Uterus (tissue), 4 donors: ENCODE results near the gene KCNA3. TPM values are rescaled to one million over a fixed set of nuclear protein-coding genes. Genes with fewer than 3 reads are reported as not detected.

Experiments
- DNase-seq, 2 donors: peaks; one replicate each; pipeline ENCODE4 v3.0.0-alpha.2; 2019 to 2020
- H3K27ac ChIP-seq, 2 donors: fragments of 200-600 bp; sonication (generic); 1 replicate in 1 of 2; 2 replicates in 1 of 2; pipeline ENCODE4 v1.5.1; 2016 to 2018
- H3K27me3 ChIP-seq, 2 donors: fragments of 200-600 bp; sonication (generic); one replicate each; pipeline ENCODE4 v1.5.1; 2018 to 2019; ENCODE audit warnings: control low read depth in 1 of 2
- H3K36me3 ChIP-seq, 2 donors: fragments of 200-600 bp; sonication (generic); one replicate each; pipeline ENCODE4 v1.5.1; 2019; ENCODE audit warnings: control low read depth in 1 of 2
- H3K4me1 ChIP-seq, 2 donors: fragments of 200-600 bp; sonication (generic); one replicate each; pipeline ENCODE4 v1.5.1; 2018 to 2019; ENCODE audit warnings: control low read depth in 1 of 2
- H3K4me3 ChIP-seq, 2 donors: fragments of 200-600 bp; sonication (generic); 1 replicate in 1 of 2; 2 replicates in 1 of 2; pipeline ENCODE4 v1.5.1; 2018 to 2019; ENCODE audit warnings: mild to moderate bottlenecking in 1 of 2
- H3K9me3 ChIP-seq, 2 donors: fragments of 200-600 bp; sonication (generic); one replicate each; pipeline ENCODE4 v1.5.1; 2019; ENCODE audit warnings: control low read depth in 1 of 2
- POLR2A ChIP-seq, 2 donors: fragments of 450-650 bp; IDR thresholded peaks; one replicate each; pipeline ENCODE4 v1.6.1; 2016; ENCODE audit warnings: antibody characterized with exemption in 2 of 2, mild to moderate bottlenecking in 1 of 2, moderate library complexity in 1 of 2
- intact Hi-C: fragments of 100-400 bp; cut with DNase I; formaldehyde crosslinking; loops from one replicate; pipeline ENCODE4 v1.15.1; 2023; ENCODE audit warnings: low total_unique reads
- total RNA-seq, 4 donors: library from RNA; depleted of rRNA in 3 of 4; stranded (reverse); fragments of >200 nt in 3 of 4; gene quantifications; one replicate each; pipeline versions ENCODE4 v1.1.0 to v1.2.4, GENCODE V29; 2014 to 2023
- TF ChIP-seq, protein P1 (sequence below), 4 experiments: fragments of 200-600 bp in 2 of 4; fragments of 450-650 bp in 2 of 4; sonication (generic) in 2 of 4; IDR thresholded peaks; one replicate each; pipeline ENCODE4 v1.5.1; 2016 to 2019; ENCODE audit warnings: antibody characterized with exemption in 4 of 4, mild to moderate bottlenecking in 2 of 4, moderate library complexity in 1 of 4
- donor health status: DM: yes; HTN: yes; CAD: no.

KCNA3 gene
- total RNA-seq, 4 donors from 2014 or later, result 1.3 to 5.6 (median 2.0) TPM

DNA sequence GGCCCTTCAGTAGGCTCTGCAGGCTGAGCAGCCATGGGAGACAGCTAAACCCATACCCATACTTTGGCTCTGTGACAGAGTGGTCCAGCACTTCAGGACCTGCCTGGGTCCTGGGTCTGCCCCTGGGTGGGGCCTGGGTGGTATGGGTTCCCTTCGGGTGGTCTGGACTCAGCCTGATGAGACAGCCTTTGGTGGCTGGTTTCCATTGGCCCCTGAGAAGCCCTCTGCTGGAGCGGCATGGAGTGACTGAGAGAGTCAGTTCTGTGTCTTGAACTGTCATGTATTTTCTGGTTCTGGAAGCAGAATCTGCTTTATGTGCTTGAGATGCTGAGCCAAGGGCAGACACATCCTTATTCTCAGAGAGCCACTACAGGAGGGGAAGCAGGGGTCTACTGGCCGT, 37.3 kb downstream of the KCNA3 start:
- Histone ChIP-seq H3K36me3 (no peaks in the 10 kb centered on the region), H3K4me3 (no peak overlapping the region), H3K27ac (no peak overlapping the region), H3K4me1 (peaks cover 0 to 3% of the 10 kb centered on the region in 2 donors), H3K27me3 (no peaks in the 10 kb centered on the region), H3K9me3 (no peaks in the 10 kb centered on the region)
- no peak for DNase-seq
- intact Hi-C loops, result no loop called here
- TF ChIP-seq, protein P1, sequence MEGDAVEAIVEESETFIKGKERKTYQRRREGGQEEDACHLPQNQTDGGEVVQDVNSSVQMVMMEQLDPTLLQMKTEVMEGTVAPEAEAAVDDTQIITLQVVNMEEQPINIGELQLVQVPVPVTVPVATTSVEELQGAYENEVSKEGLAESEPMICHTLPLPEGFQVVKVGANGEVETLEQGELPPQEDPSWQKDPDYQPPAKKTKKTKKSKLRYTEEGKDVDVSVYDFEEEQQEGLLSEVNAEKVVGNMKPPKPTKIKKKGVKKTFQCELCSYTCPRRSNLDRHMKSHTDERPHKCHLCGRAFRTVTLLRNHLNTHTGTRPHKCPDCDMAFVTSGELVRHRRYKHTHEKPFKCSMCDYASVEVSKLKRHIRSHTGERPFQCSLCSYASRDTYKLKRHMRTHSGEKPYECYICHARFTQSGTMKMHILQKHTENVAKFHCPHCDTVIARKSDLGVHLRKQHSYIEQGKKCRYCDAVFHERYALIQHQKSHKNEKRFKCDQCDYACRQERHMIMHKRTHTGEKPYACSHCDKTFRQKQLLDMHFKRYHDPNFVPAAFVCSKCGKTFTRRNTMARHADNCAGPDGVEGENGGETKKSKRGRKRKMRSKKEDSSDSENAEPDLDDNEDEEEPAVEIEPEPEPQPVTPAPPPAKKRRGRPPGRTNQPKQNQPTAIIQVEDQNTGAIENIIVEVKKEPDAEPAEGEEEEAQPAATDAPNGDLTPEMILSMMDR (IDR thresholded peaks at IDR 0.05), result no peak
- TF ChIP-seq POLR2A (IDR thresholded peaks at IDR 0.05), result no peak

DNA sequence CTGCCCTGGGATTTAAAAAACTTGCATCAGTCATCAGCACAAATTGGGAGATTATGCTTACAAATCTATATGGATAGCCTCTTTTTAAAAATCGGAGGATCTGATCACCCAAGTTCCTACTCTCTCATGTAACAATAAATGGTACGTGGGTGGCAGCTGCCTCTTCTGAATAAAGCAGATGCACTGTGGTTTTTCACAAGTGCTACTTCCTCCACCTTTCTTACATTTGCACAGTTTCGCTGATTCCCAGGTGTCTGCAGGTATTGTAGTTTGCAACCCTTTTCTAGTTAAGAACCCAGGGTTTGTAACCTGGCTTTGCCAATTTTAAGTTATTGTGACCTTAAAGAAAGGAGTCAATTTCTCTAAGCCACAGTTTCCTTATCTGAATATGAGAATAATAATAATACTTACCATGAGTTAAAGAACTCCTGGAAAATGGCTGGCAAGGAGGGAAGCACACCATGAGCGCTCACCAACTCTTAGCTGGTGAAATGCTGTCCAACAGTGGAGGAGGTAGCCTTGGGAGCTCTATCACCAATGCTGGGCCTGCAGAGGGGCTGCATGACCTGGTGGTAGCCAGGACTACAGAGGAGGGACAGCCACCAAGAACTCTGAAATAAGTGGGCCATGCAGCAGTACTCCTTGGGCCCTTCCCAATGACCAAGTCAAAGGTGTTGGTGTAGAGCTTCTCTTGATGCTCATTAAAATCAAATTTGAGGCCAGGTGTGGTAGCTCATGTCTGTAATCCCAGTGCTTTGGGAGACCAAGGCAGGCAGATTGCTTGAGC, 38.4 kb downstream of the KCNA3 start:
- H3K4me3 ChIP-seq, result no peak overlapping the region

DNA sequence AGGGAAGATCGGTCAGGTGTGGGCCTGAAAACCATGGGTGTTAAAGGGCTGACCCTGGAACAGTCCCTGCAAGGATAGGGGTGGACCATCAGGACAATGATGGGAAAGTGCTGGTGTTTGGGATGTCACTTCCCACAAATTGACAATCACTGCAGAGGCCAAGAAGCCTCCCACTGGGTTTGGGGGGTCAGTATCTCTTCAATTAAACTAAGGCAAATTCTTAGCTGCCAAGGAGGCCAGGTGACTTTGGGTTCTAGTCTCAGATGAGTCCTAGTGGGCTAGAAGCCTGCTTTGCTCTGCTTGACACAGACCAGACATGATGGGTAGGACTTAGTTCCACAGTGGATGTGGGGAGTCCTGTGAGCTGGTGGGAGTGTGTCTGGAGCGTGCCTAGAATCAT, 39.3 kb downstream of the KCNA3 start:
- Histone ChIP-seq H3K27ac (no peak overlapping the region), H3K4me1 (peaks cover 0 to 3% of the 10 kb centered on the region in 2 donors), H3K27me3 (no peaks in the 10 kb centered on the region), H3K4me3 (no peak overlapping the region), H3K36me3 (no peaks in the 10 kb centered on the region), H3K9me3 (no peaks in the 10 kb centered on the region)
- TF ChIP-seq, protein P1 (IDR thresholded peaks at IDR 0.05), result no peak
- TF ChIP-seq POLR2A (IDR thresholded peaks at IDR 0.05), result no peak
- no peak for DNase-seq
- intact Hi-C loops, result no loop called here

More for the DNA sequence above, 38.4 kb downstream of the KCNA3 start:
- TF ChIP-seq POLR2A (IDR thresholded peaks at IDR 0.05), result no peak
- TF ChIP-seq, protein P1 (IDR thresholded peaks at IDR 0.05), result no peak
- H3K36me3 ChIP-seq, result no peaks in the 10 kb centered on the region
- intact Hi-C loops, result no loop called here
- peaks cover 0 to 3% of the 10 kb centered on the region in 2 donors for H3K4me1 ChIP-seq
- H3K27me3 ChIP-seq, result no peaks in the 10 kb centered on the region
- H3K27ac ChIP-seq, result no peak overlapping the region
- H3K9me3 ChIP-seq, result no peaks in the 10 kb centered on the region
- no peak for DNase-seq

DNA sequence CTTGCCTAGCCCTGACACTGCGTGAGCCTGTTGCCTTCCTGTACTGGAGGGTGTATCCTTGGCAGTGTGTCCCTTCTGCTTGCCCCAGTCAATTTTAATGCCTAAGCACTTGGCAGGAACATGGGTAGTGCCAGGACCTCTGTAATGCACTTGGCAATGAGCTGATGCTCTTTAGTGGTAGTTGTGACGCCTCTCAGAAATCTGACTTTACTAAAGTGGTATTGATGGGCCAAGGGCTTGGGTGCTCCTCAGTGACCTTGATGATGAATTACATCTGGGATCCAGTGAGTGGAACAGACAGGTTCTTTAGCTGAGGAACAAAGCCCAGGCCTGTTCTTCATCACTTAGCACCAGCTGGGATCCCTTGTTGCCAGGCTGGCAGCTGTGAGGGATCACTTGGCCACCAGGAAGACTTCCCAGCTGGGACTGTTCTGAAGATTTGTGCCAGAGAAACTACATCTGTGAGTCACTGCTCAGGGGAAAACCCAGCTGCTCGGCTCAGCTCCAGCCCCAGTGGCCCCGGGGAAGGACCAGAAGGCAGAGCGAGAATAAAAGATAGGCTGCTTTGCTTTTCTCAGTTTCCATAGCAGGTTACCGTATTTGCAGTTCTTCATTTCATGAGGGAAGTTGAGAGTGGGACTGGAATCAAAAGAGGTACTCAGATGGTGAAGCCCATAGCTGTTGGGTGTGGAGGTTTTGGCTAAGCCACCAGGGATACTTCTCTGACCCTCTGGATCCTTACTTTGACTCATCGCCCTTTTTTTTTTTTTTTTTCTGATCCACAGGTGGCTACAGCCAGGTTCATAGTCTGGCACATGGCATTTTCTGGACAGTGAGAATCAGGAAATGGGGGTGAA, 40.1 kb downstream of the KCNA3 start:
- intact Hi-C loops, result loop anchor here (5.0 kb wide), 1 partner anchor 133 kb away; no protein-coding TSS in a partner anchor
- Histone ChIP-seq H3K4me3 (no peak overlapping the region), H3K9me3 (no peaks in the 10 kb centered on the region), H3K27me3 (no peaks in the 10 kb centered on the region), H3K27ac (no peak overlapping the region), H3K36me3 (no peaks in the 10 kb centered on the region), H3K4me1 (peaks cover 0 to 3% of the 10 kb centered on the region in 2 donors)
- TF ChIP-seq, protein P1 (IDR thresholded peaks at IDR 0.05), result no peak
- TF ChIP-seq POLR2A (IDR thresholded peaks at IDR 0.05), result no peak
- peak; percentile 60 to 81 for DNase-seq

DNA sequence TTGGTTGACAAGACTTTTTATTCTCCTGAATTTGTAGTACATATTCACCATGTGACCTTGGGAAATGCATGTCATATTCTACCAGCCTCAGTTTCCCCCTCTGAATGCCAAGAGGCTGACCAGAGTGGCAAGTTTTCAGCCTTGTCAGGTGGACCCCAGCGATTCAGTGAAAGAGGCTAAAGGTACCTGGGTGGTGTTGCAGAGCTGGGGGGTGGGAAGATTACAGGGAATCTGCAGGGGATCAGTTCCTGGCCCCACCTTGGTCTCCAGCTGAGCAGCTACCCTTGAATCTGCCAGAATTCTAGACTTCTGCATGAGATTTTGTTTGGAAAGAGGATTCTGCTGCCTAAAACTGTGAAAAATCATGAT, 40.7 kb downstream of the KCNA3 start:
- Histone ChIP-seq H3K9me3 (no peaks in the 10 kb centered on the region), H3K27ac (no peak overlapping the region), H3K27me3 (no peaks in the 10 kb centered on the region), H3K4me1 (peaks cover 0 to 3% of the 10 kb centered on the region in 2 donors), H3K36me3 (no peaks in the 10 kb centered on the region), H3K4me3 (no peak overlapping the region)
- TF ChIP-seq, protein P1 (IDR thresholded peaks at IDR 0.05), result no peak
- no peak for TF ChIP-seq POLR2A (IDR thresholded peaks at IDR 0.05)
- intact Hi-C loops, result loop anchor here (5.0 kb wide), 1 partner anchor 133 kb away; no protein-coding TSS in a partner anchor
- no peak for DNase-seq
